T1000 (cell line): ENCODE measurements around the gene ACTR1A.
"Not testable (repeated sequence)": the region's sequence is repeated elsewhere in the genome, so short reads cannot be mapped to it uniquely, and the experiment has no call there.

Experiments used
- DNase-seq: peaks from one replicate; lab custom pipeline; 2025; ENCODE audit warnings: mixed read lengths; lab: John Stamatoyannopoulos, UW

Gene ACTR1A

GRCh38 chr10:102514487-102515311, 12.2 kb upstream of the ACTR1A start:
- DNase-seq, result no peak

DNA sequence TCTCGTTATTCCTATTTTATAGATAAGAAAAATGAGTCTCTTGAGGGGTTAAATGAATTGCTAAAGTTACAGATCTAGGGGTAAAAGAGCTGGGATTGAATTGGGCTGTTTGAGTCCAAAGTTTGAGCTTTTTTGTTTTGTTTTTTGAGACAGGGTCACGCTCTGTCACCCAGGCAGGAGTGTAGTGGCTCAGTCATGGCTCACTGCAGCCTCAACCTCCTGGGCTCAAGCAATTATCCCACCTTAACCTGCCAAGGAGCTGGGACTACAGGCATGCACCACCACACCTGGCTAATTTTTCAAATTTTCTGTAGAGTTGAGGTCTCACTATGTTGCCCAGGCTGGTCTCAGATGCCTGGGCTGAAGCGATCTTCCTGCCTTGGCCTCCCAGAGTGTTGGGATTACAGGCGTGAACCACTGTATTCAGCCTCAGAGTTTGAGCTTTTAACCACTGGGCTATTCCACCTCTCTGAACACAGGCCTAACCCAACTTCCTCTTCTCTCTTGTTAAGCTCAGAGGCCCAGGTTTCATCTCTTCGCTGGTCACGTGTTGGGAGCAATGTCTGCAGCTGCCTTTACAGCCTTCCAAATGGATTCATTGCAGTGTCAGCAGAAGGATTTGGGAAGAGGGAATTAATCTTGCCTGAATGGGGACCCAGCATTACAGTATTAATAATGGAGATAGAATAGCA, 9.2 kb upstream of the ACTR1A start:
- DNase-seq, result no peak

- no peak for DNase-seq
Observed at GRCh38 chr10:102509387-102509786, 6.9 kb upstream of the ACTR1A start.

GRCh38 chr10:102508506-102508905, 6.0 kb upstream of the ACTR1A start:
- DNase-seq, result no peak

DNA sequence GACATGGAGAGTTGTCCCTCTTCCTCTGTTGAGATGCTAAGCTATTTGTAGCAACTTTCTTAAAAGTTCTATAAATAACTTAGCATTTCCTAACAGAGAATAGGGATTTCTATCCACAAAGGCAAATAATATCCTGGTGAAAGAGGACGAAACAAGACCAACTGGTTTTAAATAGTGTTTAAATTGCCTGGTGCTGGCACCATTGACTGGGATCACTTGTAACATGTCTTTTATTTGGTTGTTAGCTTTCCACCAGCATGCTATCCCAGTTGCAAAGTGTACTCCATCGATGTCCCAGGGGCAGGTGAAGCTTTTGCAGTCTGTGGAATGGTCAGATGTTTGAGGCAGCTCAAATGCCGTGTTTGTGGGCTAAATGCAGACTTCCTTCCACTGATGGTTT, 5.0 kb upstream of the ACTR1A start:
- no peak for DNase-seq

DNA sequence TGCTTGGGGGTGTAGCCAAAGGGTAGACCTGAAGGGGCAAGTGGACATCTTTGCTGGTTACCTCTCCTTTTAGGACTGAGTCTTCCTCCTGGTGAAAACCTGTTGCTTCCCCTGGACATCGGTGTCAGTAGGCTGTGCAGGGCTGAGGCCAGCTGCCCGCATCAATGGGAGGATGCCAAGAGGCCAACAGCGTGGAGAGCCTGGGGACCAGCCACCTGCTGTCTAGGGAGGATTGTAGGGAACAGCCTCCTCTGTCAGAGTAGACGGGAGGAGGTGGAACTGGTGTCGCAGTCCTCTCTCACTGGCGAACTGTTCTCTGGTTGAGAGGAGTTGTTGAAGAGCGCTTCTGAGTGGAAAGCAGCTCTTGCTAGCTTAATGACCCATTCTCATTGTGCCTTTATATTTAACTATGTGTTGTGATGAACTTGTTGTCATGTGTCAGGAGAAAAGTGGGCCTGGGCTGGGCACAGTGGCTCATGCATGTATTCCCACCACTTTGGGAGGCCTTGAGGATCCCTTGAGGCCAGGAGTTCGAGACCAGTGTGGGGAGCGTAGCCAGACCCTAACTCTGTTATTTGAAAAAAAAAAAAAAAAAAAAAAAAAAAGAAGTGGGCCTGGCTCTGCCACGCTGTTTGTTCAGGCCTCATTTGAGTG, 3.1 kb upstream of the ACTR1A start:
- DNase-seq, result no peak

GRCh38 chr10:102504976-102505300, 2.4 kb upstream of the ACTR1A start:
- no peak for DNase-seq

GRCh38 chr10:102504179-102504975, 1.9 kb upstream of the ACTR1A start:
- DNase-seq, result no peak

DNA sequence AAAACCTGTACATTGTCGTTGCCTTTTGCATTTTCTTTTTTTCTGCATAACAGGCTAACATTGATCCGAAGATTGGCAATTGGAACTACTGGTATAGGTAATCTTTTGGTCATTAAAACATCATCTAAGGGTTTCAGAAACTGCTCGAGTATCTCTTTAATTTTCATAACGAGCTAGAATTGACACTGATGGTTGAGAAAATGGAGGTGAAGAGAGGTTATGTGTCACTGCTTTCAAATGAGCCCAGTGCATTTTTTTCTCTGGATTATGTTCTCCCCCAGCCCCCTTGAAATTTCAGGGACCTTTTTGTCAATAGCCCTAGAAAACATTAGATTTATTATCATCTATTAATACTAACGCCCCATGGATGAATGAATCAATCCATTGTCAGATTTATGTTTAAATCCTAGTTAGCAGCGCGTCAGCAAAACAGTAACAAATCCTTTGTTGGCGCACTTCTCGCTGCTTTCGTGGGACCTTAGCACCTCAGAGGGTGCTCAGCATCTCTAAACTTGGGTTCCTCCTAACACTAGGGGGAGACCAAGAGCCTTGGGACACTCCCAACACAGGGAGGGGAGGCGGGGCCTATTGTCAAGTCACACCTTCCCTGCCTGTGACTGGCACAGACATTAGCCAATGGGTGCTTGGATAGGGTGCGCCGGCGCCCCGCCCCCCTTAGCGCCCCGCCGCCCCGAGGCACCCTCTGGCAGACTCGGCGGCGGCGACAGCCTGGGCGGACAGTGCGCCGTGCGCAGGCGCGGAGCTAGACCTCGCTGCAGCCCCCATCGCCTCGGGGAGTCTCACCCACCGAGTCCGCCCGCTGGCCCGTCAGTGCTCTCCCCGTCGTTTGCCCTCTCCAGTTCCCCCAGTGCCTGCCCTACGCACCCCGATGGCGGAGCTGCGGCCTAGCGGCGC, 1.0 kb upstream of the ACTR1A start, which contains the start of gene SUFU:
Gene SUFU, plus strand, starts transcription at position 709 of the 915 bp plus-strand sequence. Its CDS starts 181 bp downstream, at position 890.
- DNase-seq, result peak; percentile 95

DNA sequence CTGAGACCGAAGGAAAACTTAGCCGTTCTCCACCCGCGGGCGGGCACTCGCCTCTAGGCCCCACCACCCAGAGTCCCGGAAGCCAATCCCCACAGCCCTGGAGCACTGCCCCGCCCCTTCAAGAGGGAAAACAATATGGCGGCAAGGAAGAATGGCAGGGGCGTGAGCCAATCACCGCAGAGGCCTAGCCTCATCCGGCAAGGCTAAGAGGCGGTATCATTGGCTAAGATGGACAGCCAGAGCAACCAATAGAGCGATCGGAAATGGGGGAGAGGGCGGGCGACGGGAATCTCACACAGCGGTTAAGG, 529 bp downstream of the ACTR1A start:
- DNase-seq, result peak; percentile 97

DNA sequence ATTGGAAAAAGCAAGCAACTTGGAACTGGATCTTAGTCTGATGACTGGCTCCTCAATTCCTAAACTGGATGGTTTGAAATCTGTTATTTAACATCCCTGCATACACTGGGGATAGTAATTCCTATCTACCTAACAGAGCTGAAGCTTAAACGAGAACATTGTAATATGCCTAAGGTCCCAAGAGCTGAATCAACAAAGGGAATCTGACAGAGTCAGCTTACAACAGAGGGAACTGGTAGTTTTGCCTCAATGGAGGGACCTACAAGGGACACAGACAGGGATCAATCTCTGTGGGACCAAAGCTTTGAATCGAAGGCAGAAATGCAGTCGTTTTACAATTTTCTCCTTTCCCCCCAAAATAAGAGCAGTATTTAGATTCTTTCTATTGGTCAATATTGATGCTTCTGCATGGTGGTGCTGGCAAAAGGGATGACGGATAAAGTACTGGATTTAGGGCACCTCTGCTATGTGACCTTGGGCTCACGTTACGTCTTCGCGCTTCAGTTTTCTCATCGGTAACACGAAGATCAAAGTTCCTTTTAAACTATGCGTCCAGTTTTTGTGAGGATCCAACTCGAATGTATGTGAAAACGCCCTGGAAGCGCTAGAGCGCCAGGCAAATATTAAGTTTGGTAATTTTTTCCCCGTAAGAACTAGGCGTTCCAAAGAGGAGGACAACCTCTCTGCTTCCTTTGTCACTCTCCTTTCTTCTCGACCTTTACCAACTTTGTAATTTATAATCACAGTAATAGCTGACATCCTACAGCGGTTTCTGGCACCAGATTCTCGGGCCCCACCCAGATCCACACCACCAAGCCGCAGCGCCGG, 1.1 kb downstream of the ACTR1A start:
- no peak for DNase-seq

DNA sequence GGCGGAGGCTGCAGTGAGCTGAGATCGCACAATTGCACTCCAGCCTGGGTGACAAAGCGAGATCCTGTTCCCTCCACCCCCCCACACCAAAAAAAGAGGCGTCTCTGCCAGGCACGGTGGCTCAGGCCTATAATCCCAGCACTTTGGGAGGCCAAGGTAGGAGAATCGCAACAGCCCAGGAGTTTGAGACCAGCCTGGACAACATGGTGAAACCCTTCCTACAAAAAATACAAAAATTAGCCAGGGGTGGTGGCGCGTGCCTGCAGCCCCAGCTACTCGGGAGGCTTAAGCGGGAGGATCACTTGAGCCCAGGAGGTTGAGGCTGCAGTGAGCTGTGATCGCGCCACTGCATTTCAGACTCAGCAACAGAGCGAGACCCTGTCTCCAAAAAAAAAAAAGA, 1.8 kb downstream of the ACTR1A start:
- DNase-seq, result not testable (repeated sequence)

GRCh38 chr10:102499356-102499755, 3.2 kb downstream of the ACTR1A start:
- no peak for DNase-seq

- no peak for DNase-seq
Observed at GRCh38 chr10:102497545-102497944, 5.0 kb downstream of the ACTR1A start.

DNA sequence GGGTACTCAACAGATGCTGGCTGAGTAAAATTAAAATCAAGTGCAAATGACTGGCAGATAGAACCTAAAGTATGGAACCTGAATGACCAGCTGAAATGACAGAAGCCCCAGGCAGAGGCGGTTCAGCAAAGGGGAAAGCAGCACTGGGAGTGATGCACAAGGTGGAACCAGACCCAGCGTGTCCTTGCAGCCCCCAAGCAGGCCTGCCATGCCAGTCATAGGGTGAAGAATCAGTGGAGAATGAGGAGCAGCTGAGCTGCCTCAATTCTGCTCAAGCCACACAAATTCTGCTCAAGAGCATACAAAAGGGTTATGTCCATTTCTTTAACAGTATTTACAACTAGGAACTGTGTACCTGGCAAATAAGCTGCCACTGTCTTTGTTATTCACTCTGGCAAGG, 8.7 kb downstream of the ACTR1A start:
- no peak for DNase-seq

GRCh38 chr10:102492983-102493382, 9.5 kb downstream of the ACTR1A start:
- DNase-seq, result no peak

DNA sequence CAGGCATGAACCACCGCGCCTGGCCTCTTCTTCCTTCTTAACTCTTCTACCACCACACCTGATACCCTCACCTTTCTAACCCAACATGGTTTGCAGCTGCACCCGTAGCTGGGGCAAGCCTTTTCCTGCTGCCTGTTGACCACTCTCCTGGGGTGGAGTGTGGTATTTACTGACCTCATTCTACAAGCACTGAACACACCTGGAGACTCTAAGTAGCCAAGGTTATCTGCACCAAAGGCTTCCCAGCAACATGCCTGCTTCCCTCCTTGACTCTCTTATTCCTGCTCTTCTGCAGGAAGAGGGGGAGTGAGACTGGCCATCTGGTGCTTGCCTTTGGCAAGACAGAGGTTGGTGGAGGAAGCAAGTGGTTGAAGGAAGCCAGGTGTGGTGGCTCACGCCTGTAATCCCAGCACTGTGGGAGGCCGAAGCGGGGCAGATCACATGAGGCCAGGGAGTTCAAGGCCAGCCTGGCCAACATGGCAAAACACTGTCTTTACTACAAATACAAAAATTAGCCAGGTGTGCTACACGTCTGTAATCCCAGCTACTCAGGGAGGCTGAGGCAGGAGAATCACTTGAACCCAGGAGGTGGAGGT, 10.1 kb downstream of the ACTR1A start:
- DNase-seq, result no peak

- no peak for DNase-seq
Observed at GRCh38 chr10:102491136-102491535, 11.4 kb downstream of the ACTR1A start.

GRCh38 chr10:102485093-102485784, 17.3 kb downstream of the ACTR1A start:
- DNase-seq, result no peak
